HG02610 (cell line): ENCODE measurements around the gene SFMBT2.
"Not testable (repeated sequence)": the region's sequence is repeated elsewhere in the genome, so short reads cannot be mapped to it uniquely, and the experiment has no call there.

ENCODE experiments used
- ATAC-seq: cut with Tn5 transposase; IDR thresholded peaks from one replicate; pipeline ENCODE4 v1.9.1; 2021; ENCODE audit warnings: mild to moderate bottlenecking, moderate library complexity; ENCODE audit not compliant: unreplicated experiment

Gene SFMBT2

GRCh38 chr10:7333961-7334641, 76.7 kb downstream of the SFMBT2 start:
- ATAC-seq = no peak

GRCh38 chr10:7329219-7329618, 81.6 kb downstream of the SFMBT2 start:
- ATAC-seq = no peak

- no peak for ATAC-seq
Measured at GRCh38 chr10:7327885-7328284, 82.9 kb downstream of the SFMBT2 start.

DNA sequence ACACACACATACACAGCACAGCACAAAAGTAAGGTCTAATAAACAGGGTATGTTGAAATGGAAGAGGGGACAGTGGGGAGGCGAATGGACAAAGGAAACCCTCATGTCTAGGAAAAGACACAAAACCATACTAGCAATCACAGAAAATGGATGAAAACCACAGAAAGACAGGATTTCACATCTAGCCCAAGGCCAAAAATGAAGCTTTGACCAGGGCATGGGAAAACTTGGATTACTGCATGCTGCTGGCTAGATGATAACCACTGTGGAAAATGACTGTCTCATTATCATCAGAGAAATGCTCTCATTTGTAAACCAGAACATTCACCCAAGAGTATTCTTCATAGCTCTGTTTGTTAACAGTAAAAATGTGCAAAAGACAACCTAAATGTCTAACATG, 88.2 kb downstream of the SFMBT2 start:
- no peak for ATAC-seq

DNA sequence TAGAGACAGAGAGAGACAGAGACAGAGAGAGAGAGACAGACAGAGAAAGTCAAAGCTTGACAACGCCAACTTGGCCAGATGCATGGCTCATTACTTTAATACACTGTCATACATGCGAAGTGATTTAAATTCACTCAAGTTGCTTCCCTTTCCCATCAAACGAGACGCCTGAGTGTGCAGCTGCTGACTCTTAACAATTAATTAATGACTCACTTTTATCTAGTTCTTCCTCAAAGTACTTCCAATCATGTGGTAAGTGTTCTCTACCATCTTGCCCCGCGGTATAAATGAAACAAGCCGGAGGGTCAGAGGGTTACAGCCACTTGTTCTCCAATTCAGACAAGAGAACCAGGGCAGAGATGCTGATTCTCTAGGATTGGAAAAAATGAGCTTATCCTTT, 90.8 kb downstream of the SFMBT2 start:
- no peak for ATAC-seq

- no peak for ATAC-seq
Measured at GRCh38 chr10:7319632-7320031, 91.2 kb downstream of the SFMBT2 start.

DNA sequence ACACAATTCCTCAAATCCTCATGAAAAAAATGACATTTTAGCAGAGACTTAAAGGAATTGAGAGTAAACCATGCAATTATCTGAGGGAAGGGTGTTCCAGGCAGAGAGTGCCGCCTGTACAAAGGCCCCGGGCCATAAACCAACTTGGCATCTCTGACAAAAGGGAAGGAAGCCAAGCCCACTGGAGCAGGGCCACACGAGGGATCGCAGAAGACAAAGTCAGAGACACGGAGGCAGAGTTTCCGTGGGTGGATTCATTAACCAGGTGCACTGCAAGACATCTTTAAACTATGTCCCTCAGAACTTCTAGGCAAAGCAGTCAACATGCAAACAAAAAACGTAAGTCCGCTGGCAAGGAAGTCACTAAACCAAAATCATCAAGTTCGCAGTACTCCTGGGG, 92.0 kb downstream of the SFMBT2 start:
- no peak for ATAC-seq

- no peak for ATAC-seq
Measured at GRCh38 chr10:7317786-7318446, 92.9 kb downstream of the SFMBT2 start.

- ATAC-seq = no peak
Measured at GRCh38 chr10:7316839-7317238, 94.0 kb downstream of the SFMBT2 start.

DNA sequence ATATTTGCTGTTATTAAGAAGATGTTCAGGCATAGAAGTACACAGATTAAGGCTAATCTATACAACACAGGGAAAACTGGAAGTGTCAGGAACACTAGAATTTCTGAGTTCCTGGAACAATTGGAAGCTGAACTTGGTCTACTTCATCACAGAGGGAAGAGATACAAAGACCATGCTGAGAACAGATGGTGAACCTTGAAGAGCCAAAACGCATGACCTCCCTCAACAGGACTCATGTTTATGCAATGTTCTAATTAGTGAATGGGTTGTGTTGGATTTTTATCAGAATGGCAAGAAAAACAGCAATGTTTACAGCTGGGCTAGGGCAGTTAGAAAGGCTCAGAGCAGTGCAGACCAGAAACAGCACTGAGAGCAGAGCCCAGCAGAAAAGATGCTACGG, 94.9 kb downstream of the SFMBT2 start:
- ATAC-seq = no peak

GRCh38 chr10:7314170-7314569, 96.7 kb downstream of the SFMBT2 start:
- ATAC-seq = no peak

GRCh38 chr10:7312488-7312857, 98.4 kb downstream of the SFMBT2 start:
- no peak for ATAC-seq

- ATAC-seq = not testable (repeated sequence)
Measured at GRCh38 chr10:7311850-7312487, 98.9 kb downstream of the SFMBT2 start.

DNA sequence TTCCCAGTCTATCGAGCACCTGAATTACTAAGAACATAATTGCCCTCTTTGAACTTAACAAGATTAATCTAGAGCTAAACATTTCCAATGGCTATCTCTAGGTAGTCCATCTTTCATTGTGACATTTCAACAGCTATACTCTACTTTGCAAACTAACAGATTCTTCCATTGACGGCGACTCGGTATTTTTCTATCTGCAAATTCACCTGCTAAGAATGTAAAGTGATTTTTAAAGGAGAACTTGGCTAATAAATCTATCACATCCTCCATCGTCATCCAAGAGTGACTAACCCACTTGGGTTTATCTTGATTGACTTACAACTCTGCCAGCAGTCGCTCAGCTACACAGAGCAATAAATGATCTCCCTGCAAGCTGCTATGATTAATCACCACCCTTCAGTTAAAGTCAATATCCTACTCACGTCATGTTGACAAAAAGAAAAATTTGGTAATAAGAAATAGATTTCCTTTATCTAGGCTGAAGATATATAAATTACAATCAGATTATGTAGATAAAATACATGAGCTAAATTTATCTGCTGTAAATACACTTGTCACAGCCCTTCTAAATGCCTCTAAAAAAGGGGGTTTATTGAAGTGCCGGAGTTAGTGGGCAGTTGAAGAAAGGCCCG, 99.5 kb downstream of the SFMBT2 start:
- ATAC-seq = no peak

DNA sequence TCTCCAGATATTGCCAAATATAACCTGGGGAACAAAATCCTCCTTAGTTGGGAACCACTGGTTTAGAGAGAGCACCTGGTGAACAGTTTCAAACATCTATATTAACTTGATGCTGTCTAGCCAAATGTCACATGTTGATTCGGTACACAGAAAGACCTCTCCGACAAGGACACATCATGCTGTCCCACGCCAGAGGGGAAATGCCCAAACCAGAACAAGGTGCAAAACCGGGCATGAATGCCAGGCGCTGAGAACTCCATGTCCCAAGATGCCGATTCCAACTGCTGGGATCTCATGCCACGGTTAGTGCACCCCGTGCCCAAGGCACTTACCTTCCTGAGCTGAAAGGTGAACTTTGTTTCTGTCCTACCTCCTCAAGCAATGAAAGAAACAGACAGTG, 100.8 kb downstream of the SFMBT2 start:
- ATAC-seq = no peak

DNA sequence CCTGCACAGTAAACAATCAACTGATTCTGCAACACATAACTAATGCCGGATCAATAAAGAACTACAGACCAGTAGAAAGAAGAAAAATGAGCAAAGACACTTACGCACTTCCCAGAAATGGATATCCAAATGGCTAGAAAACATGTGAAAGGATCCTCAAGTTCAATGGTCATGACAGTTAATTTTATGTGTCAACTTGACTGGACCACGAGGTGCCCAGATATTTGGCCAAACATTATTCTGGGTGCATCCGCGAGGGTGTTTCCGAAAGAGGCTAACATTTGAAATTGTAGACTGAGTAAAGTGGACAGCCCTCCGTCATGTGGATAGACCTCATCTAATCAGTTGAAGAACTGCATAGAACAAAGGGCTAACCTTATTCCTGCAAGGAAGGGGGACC, 102.0 kb downstream of the SFMBT2 start:
- ATAC-seq = no peak

DNA sequence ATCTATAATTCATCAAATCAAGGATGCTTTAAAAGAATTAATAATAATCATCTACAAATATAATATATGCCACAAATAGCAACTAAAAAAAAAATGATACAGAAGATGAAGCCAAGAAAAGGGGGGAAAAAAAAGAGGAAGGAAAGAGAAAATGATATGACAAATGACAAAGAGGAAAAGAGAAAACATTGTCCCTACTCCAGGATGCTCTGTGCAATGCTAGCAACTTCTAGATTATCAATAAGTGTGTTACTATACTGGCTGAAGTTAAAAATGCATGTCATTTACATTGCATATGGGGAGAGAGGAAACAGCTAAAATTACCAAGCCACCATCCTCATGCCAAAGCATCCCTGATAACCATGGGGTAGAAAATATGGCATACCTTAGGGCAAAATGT, 104.2 kb downstream of the SFMBT2 start:
- ATAC-seq = no peak

DNA sequence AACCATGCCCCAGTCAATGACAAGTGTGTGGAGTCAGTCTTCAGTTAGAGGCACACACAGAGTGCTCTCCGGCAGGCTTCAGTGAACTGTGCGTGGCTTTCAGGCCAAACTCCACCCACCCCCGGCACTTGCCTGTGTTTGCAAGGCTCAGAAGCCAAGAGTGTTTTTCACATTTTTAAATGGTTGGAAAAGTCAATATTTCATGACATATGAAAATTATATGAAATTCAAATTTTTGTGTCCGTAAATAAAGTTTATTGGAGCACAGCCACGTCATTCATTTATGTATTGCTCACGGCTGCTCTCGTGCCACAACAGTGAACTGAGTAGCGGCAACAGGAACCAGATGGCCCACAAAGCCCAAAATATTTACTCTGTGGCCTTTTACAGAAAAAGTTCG, 104.7 kb downstream of the SFMBT2 start:
- ATAC-seq = no peak

DNA sequence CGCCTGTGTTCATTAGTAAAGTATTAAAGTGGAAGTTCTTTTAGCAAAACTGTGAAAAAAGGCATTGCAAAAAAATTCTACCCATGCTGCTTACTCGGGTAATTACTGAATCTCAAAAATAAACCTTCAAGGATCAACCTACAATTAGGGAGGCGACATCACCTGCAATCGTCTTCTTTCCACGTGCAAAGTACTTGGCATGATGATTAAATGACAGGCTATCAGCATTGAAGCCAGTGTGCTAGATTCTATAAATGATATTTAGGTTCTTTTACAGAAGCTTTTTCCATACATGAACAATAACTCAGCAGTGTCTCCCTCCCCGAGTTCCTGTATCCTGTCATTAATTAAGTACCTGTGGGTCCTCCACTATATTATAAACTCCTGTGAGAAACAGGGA, 105.8 kb downstream of the SFMBT2 start:
- no peak for ATAC-seq

DNA sequence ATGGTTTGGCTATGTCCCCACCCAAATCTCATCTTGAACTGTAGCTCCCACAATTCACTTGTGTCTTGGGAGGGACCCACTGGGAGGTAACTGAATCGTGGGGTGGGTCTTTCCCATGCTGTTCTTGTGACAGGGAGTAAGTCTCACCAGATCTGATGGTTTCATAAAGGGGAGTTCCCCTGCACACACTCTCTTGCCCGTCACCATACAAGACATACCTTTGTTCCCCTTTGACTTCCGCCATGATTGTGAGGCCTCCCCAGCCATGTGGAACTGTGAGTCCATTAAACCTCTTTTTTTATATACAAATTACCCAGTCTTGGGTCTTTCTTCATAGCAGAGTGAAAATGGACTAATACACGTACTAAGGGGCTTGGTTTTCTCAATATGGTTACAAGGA, 106.7 kb downstream of the SFMBT2 start:
- no peak for ATAC-seq

GRCh38 chr10:7302930-7303557, 107.8 kb downstream of the SFMBT2 start:
- no peak for ATAC-seq
